T-helper 22 cell (primary cell): ENCODE data around the gene ADAM11.
"Not testable (repeated sequence)": the region's sequence is repeated elsewhere in the genome, so short reads cannot be mapped to it uniquely, and the experiment has no call there.

Experiments used
- DNase-seq: peaks from one replicate; pipeline ENCODE4 v3.0.0-alpha.2; 2020; ENCODE audit warnings: low read depth

ADAM11 gene

GRCh38 chr17:44758414-44759085 lies at the start of gene ADAM11:
ADAM11 (plus strand) TSS chr17:44758988; CDS start chr17:44759200, 212 bp downstream.
- DNase-seq: no peak

DNA sequence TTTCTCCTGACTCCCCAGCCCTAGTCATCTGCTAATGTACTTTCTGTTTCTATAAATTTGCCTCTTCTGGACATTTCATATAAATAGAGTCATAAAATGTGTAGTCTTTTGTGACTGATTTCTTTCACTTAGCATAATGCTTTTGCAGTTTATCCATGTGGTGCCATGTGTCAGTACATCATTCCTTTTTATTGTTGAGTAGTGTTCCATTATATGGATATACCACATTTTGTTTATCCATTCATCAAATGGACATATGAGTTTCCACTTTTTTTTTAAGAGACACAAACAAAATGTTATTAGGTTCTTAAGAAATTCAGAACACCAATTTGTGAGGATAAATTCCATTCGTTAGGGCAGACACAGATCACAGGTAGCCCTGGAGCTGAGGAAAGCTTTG lies 39.3 kb upstream of the ADAM11 start:
- no peak for DNase-seq

- DNase-seq: no peak
These were observed 36.5 kb upstream of the ADAM11 start for GRCh38 chr17:44722254-44722653.

DNA sequence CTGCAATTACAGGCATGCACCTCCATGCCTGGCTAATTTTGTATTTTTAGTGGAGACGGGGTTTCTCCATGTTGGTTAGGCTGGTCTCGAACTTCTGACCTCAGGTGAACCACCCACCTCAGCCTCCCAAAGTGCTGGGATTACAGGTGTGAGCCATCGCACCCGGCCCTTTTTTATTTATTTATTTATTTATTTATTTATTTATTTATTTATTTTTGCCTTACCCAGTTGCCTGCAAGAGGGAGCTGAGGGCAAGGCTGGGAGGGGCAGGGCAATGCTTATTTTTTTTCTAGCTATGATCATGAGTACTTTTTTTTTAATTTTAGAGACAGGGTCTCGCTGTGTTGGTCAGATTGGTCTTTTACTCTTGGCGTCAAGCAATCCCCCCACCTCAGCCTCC lies 32.7 kb upstream of the ADAM11 start:
- not testable (repeated sequence) for DNase-seq

GRCh38 chr17:44733753-44734152 lies 25.0 kb upstream of the ADAM11 start:
- no peak for DNase-seq

- DNase-seq: no peak
These were observed 24.5 kb upstream of the ADAM11 start for GRCh38 chr17:44734272-44734671.

- DNase-seq: no peak
These were observed 22.1 kb upstream of the ADAM11 start for GRCh38 chr17:44736551-44737240.

DNA sequence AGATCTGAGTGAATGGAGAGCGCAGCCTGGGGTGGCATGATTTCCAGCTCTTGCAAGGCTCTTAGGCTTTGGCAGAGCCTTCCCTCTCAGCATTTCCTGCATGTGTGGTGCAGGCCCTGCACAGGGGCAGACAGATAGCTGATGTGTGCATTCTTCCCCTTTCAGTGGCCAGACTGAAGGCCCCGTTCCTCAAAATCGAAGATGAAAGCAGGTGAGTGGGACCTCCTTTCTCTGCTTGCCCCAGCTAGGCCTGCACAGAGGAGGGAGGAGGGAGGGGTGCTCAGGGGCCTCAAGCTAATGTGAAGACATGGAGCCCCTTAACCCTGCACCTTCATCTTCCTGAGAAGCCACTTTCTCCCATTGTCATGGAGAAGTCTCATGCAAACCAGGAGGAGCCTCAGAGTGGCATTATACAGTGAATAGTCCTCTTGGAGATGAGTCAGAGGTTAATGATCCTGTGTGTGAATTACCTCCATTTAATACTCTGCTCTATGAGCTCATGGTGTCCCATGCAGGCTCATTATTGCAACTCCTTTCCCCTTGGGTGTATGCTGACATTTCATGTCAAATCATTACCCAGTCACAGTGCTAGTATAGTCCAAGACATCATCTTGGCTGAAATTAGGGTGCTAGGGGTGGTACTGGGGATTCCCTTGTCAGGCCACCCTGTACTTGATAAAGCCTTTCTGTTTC lies 20.4 kb upstream of the ADAM11 start:
- no peak for DNase-seq

DNA sequence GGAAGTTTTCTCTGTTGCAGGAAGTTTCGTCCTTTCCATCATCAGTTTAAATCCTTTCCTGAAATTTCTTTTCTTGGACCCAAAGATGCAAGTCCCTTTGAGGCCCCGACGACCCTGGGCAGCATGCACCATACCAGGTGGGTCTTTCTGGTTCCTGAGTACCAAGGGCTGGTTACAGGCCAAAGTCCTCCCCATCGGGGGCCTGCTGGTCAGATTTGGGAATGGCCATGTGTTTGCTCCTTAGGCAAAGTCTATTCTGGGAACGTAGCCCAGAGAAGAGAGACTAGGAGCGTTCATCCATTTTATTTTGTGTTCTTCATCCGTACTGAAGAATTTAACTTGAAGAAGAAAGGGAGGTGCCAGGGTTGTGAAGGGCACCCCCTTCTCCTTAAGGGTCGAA lies 17.5 kb upstream of the ADAM11 start:
- no peak for DNase-seq

GRCh38 chr17:44745301-44745700 lies 13.5 kb upstream of the ADAM11 start:
- no peak for DNase-seq

- DNase-seq: not testable (repeated sequence)
These were observed 13.1 kb upstream of the ADAM11 start for GRCh38 chr17:44745738-44746137.

DNA sequence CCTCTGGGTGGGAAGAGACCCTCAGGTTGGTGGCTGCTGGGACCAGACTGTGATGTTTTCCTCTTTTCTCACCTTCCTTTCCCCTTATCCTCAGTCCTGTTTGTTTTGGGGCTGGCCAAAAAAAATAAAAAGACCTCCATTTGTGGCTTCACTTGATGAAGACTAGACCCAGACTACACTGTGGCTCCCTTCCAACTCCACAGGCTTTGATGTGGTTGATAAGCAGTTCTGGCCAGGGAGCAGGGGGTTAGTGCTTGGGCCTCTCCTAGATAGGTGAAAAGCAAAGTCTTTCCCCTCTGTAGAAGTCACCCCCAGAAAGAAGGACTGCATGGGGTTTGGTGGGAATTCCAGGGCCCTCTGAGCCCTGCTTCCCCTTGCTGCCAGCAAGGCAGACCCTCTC lies 11.2 kb upstream of the ADAM11 start:
- no peak for DNase-seq

GRCh38 chr17:44749076-44749979 lies 9.5 kb upstream of the ADAM11 start:
- no peak for DNase-seq

DNA sequence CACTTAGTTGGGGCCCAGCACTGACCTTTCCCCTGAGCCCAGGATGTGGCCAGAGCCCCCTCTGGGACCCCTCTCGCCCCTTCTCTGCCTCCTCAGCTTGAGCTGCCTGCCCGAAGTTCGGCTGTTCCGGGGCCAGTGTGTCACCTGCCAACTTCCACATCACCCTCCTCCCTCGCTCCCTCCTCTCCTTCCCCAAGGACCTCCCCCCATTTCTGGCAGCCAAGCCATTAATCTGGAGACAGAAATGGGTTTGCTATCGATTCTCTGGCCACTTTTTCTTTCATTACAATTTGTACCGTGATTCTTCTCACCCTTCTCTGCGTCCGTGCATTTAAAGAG lies 8.8 kb upstream of the ADAM11 start:
- no peak for DNase-seq

GRCh38 chr17:44751331-44751730 lies 7.5 kb upstream of the ADAM11 start:
- no peak for DNase-seq

DNA sequence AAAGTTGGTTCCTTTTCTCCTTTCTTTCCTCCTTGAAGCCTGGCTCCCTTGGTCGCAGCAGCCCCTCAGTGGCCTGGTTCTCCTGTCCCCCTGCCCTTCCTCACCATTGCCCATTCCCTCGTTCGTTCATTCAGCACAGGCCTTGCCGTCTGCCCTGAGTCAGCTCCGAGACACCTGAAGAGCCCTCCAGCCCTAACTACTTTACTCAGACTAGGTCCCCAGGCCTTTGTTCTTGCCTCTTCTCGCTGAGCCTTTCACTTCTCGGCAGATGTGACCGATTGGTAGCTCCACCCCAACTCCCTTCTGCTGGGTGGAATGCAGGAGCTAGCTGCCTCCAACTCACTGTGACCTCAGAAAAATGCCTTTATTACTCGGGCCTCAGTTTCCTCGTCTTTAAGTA lies 7.0 kb upstream of the ADAM11 start:
- DNase-seq: no peak

GRCh38 chr17:44752953-44753861 lies 5.6 kb upstream of the ADAM11 start:
- no peak for DNase-seq

DNA sequence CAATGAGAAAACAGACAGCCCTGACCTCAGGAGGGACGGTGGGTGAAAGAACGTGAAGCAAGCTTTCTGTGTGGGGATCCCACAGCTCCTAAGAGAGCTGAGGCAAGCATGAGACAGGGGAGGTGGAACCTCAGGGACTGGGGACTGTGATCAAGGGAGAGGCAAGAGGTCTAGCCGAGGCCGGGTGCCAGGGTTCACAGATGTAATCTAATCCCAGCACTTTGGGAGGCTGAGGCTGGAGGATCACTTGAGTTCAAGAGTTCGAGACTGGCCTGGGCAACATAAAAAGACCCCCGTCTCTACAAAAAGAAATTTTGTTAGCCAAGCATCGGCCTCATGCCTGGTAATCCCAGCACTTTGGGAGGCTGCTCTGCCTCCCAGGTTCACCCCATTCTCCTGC lies 4.5 kb upstream of the ADAM11 start:
- no peak for DNase-seq

GRCh38 chr17:44755180-44755579 lies 3.6 kb upstream of the ADAM11 start:
- DNase-seq: not testable (repeated sequence)

GRCh38 chr17:44757045-44757917 lies 1.5 kb upstream of the ADAM11 start:
- DNase-seq: no peak
